Keratinocyte (primary cell): ENCODE results near the gene NEXN. TPM values are rescaled to one million over a fixed set of nuclear protein-coding genes. Genes with fewer than 3 reads are reported as not detected.

Experiments
- DNase-seq: peaks from one replicate; pipeline ENCODE4 v3.0.0-alpha.2; 2011; ENCODE audit warnings: low read depth, missing footprints, low spot score
- FAIRE-seq: peaks from 2 replicates; lab custom pipeline; 2011; peaks lifted over from hg19 to GRCh38; lab: Jason Lieb, UNC
- H2AFZ ChIP-seq: 2 replicates; pipeline ENCODE4 v1.6.0; 2012; ENCODE audit warnings: low read length, control low read depth, inconsistent platforms; ENCODE audit not compliant: control insufficient read depth
- H3K27ac ChIP-seq: 2 replicates; pipeline ENCODE4 v1.5.1; 2011; ENCODE audit warnings: low read length; ENCODE audit not compliant: control insufficient read depth, insufficient read depth
- H3K27me3 ChIP-seq: 3 replicates; pipeline ENCODE4 v1.6.0; 2011; ENCODE audit warnings: low read length; ENCODE audit not compliant: control insufficient read depth, insufficient read depth; ENCODE audit errors: extremely low read depth
- H3K36me3 ChIP-seq, 2 experiments: 2 replicates in 1 of 2; 3 replicates in 1 of 2; pipeline ENCODE4 v1.5.1; 2011; ENCODE audit warnings: low read length in 2 of 2, mild to moderate bottlenecking in 1 of 2; ENCODE audit not compliant: control insufficient read depth in 2 of 2, insufficient read depth in 2 of 2; ENCODE audit errors: extremely low read depth in 1 of 2
- H3K4me1 ChIP-seq: 3 replicates; pipeline ENCODE4 v1.5.1; 2011; ENCODE audit warnings: low read length; ENCODE audit not compliant: control insufficient read depth, insufficient read depth; ENCODE audit errors: extremely low read depth
- H3K4me2 ChIP-seq: 3 replicates; pipeline ENCODE4 v1.6.0; 2011; ENCODE audit warnings: low read depth, low read length; ENCODE audit not compliant: control insufficient read depth, insufficient read depth; ENCODE audit errors: extremely low read depth
- H3K4me3 ChIP-seq, 3 experiments: fragments of 200-600 bp in 1 of 3; sonication (generic) in 1 of 3; 2 replicates in 2 of 3; 3 replicates in 1 of 3; pipeline ENCODE4 v1.5.1; 2011 to 2016; ENCODE audit warnings: low read length in 3 of 3, mild to moderate bottlenecking in 3 of 3, control low read depth in 2 of 3, inconsistent platforms in 1 of 3, low read depth in 1 of 3, mixed read lengths in 1 of 3, mixed run types in 1 of 3, moderate library complexity in 1 of 3; ENCODE audit not compliant: control insufficient read depth in 2 of 3, insufficient read depth in 2 of 3; ENCODE audit errors: extremely low read depth in 1 of 3
- H3K79me2 ChIP-seq: 2 replicates; pipeline ENCODE4 v1.6.0; 2012; ENCODE audit warnings: low read length; ENCODE audit not compliant: control insufficient read depth, insufficient read depth
- H3K9ac ChIP-seq: 3 replicates; pipeline ENCODE4 v1.6.0; 2011; ENCODE audit warnings: low read length; ENCODE audit not compliant: control insufficient read depth, insufficient read depth; ENCODE audit errors: extremely low read depth
- H3K9me1 ChIP-seq: 3 replicates; pipeline ENCODE4 v1.6.0; 2011; ENCODE audit warnings: low read length; ENCODE audit not compliant: control insufficient read depth, insufficient read depth; ENCODE audit errors: extremely low read depth
- H3K9me3 ChIP-seq: 2 replicates; pipeline ENCODE4 v1.5.1; 2012; ENCODE audit warnings: low read depth, low read length; ENCODE audit not compliant: control insufficient read depth
- H4K20me1 ChIP-seq: 3 replicates; pipeline ENCODE4 v1.6.0; 2011; ENCODE audit warnings: low read length; ENCODE audit not compliant: control insufficient read depth, insufficient read depth; ENCODE audit errors: extremely low read depth
- EZH2 ChIP-seq: IDR thresholded peaks from one replicate; pipeline ENCODE4 v1.6.1; 2012; ENCODE audit warnings: inconsistent platforms, mild to moderate bottlenecking, low read length, moderate library complexity
- dilution Hi-C: fragments of 300-500 bp; cut with MboI; formaldehyde crosslinking; loops from one replicate; pipeline ENCODE4 v1.7.0; 2020; ENCODE audit warnings: low sequenced_read_pairs; ENCODE audit not compliant: extremely low pct_ligation_motif_present
- polyA plus RNA-seq, 5 experiments: library from polyadenylated mRNA; depleted of rRNA in 3 of 5; stranded (reverse) in 3 of 5; stranded (forward) in 1 of 5; unstranded in 1 of 5; fragments of >200 nt; gene quantifications; 1 replicate in 1 of 5; 2 replicates in 3 of 5; 3 replicates in 1 of 5; pipeline versions ENCODE4 v1.2.1 to v1.2.3, GENCODE V29; 2011 to 2012; ENCODE audit warnings: missing spikeins in 2 of 5, low read depth in 1 of 5, low replicate concordance in 1 of 5
- TF ChIP-seq, protein P1 (sequence below), 3 experiments: IDR thresholded peaks in 1 of 3; conservative IDR thresholded peaks in 1 of 3; optimal IDR thresholded peaks in 1 of 3; 2 replicates in 2 of 3; 3 replicates in 1 of 3; pipeline versions ENCODE3 to v1.5.1; 2011; ENCODE audit warnings: low read length in 3 of 3, mild to moderate bottlenecking in 3 of 3, moderate library complexity in 2 of 3, control low read depth in 1 of 3, inconsistent platforms in 1 of 3; ENCODE audit not compliant: insufficient read depth in 2 of 3; ENCODE audit errors: extremely low read depth in 1 of 3

NEXN gene
- polyA plus RNA-seq, 1 donor (not counting 4 experiments of a cell fraction or from before 2014, with no cell fraction given), result 2.3 TPM

DNA sequence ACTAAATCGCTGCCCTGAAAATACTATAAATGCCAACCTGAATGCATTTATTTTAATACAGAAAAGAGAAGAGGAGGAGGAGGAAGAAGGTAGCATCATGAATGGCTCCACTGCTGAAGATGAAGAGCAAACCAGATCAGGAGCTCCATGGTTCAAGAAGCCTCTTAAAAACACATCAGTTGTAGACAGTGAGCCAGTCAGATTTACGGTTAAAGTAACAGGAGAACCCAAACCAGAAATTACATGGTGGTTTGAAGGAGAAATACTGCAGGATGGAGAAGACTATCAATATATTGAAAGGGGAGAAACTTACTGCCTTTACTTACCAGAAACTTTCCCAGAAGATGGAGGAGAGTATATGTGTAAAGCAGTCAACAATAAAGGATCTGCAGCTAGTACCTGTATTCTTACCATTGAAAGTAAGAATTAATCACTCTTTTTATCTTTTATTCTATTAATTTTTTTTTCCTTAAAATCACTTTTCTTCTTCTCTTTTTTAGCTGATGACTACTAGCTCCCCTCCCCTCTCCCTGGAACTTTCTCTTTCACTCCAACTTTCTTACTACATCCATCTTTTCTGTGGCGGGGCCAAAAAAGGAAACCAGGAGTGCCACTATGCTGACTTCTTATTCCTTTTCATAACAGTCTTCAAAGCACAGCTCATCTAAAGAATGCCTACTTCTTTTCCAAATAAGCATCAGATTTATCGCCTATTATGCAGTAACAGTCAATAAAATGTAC, 54.1 kb downstream of the NEXN start:
- peaks cover 5 to 14% of the 10 kb centered on the region in 2 experiments for H3K36me3 ChIP-seq
- FAIRE-seq, result no peak

DNA sequence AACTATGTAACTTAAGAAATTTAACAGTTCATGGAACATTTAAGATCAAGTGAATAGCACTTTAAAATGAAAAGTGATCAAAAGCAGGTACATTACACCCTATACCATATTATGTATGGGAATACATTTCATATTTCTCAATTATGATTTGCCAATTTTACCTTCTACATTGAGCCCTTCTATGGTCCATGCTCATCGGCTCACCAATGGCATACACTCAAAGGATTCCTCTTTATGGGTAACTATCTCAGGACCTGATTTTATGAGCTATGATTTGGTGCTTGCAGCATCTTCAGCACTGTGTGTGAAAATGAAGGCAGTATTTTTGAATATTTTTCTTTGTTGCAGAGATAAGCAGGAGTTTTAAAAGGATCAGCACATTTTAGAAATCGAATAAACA, 56.9 kb downstream of the NEXN start:
- Histone ChIP-seq H3K4me2 (no peak overlapping the region), H3K4me1 (no peaks in the 10 kb centered on the region), H3K9me3 (no peaks in the 10 kb centered on the region), H3K27ac (no peak overlapping the region), H3K27me3 (no peaks in the 10 kb centered on the region), H2AFZ (no peak overlapping the region), H3K4me3 (no peak overlapping the region), H3K79me2 (no peaks in the 10 kb centered on the region), H3K9ac (no peak overlapping the region), H3K36me3 (peaks cover 9 to 24% of the 10 kb centered on the region in 2 experiments), H4K20me1 (peaks cover 2% of the 10 kb centered on the region), H3K9me1 (no peaks in the 10 kb centered on the region)
- dilution Hi-C loops, result no loop called here
- DNase-seq (no peak), FAIRE-seq (no peak)
- no peak for TF ChIP-seq EZH2
- TF ChIP-seq, protein P1, sequence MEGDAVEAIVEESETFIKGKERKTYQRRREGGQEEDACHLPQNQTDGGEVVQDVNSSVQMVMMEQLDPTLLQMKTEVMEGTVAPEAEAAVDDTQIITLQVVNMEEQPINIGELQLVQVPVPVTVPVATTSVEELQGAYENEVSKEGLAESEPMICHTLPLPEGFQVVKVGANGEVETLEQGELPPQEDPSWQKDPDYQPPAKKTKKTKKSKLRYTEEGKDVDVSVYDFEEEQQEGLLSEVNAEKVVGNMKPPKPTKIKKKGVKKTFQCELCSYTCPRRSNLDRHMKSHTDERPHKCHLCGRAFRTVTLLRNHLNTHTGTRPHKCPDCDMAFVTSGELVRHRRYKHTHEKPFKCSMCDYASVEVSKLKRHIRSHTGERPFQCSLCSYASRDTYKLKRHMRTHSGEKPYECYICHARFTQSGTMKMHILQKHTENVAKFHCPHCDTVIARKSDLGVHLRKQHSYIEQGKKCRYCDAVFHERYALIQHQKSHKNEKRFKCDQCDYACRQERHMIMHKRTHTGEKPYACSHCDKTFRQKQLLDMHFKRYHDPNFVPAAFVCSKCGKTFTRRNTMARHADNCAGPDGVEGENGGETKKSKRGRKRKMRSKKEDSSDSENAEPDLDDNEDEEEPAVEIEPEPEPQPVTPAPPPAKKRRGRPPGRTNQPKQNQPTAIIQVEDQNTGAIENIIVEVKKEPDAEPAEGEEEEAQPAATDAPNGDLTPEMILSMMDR (optimal IDR thresholded peaks at IDR 0.05 in 1 of 3, IDR thresholded peaks at IDR 0.05 in 1 of 3, conservative IDR thresholded peaks at IDR 0.05 in 1 of 3; ENCODE audit: extremely low read depth in 1 of 3, insufficient read depth in 2 of 3, low read length in 3 of 3), result no peak

More for the DNA sequence above, 54.1 kb downstream of the NEXN start:
- Histone ChIP-seq H3K9ac (no peak overlapping the region), H3K27me3 (no peaks in the 10 kb centered on the region), H3K27ac (no peak overlapping the region), H3K9me1 (no peaks in the 10 kb centered on the region), H4K20me1 (no peaks in the 10 kb centered on the region), H3K4me2 (no peak overlapping the region), H3K79me2 (no peaks in the 10 kb centered on the region), H3K9me3 (no peaks in the 10 kb centered on the region), H2AFZ (no peak overlapping the region), H3K4me1 (no peaks in the 10 kb centered on the region), H3K4me3 (no peak overlapping the region)
- dilution Hi-C loops, result no loop called here
- DNase-seq, result no peak
- TF ChIP-seq, protein P1 (optimal IDR thresholded peaks at IDR 0.05 in 1 of 3, IDR thresholded peaks at IDR 0.05 in 1 of 3, conservative IDR thresholded peaks at IDR 0.05 in 1 of 3; ENCODE audit: extremely low read depth in 1 of 3, insufficient read depth in 2 of 3, low read length in 3 of 3), result no peak
- TF ChIP-seq EZH2, result no peak
